Prostate gland (tissue), 2 donors: Measurements from ENCODE around the gene SOWAHC.

ENCODE experiments used
- CTCF ChIP-seq, 4 experiments: fragments of 200-600 bp in 2 of 4; fragments of 450-650 bp in 2 of 4; sonication (generic) in 2 of 4; IDR thresholded peaks; 1 replicate in 3 of 4; 2 replicates in 1 of 4; pipeline ENCODE4 v1.5.1; 2016 to 2019; ENCODE audit warnings: antibody characterized with exemption in 4 of 4, mild to moderate bottlenecking in 2 of 4, moderate library complexity in 2 of 4
- POLR2A ChIP-seq: fragments of 450-650 bp; IDR thresholded peaks from one replicate; pipeline ENCODE4 v1.6.1; 2016; ENCODE audit warnings: antibody characterized with exemption, mild to moderate bottlenecking

GRCh38 chr2:109663721-109664120, 49.6 kb downstream of the SOWAHC start:
- TF ChIP-seq POLR2A = no peak
- no peak for TF ChIP-seq CTCF (IDR thresholded peaks at IDR 0.05)
